H1 (cell line): Measurements from ENCODE around the gene FREM2. TPM values are rescaled to one million over a fixed set of nuclear protein-coding genes. Genes with fewer than 3 reads are reported as not detected.

ENCODE experiments used
- CTCF ChIA-PET: fragments of 300-600 bp; sonication (Branson Sonifier 250); formaldehyde crosslinking; loops from one replicate; lab custom pipeline; 2021; ENCODE audit not compliant: partially characterized antibody; lab: Charles Lee
- POLR2A ChIA-PET: fragments of 300-600 bp; sonication (Branson Sonifier 250); formaldehyde crosslinking; loops from one replicate; lab custom pipeline; 2021; ENCODE audit warnings: inconsistent platforms; ENCODE audit not compliant: partially characterized antibody; lab: Charles Lee
- DNase-seq, 2 experiments: peaks; one replicate each; pipeline versions ENCODE4 v3.0.0 to v3.0.0-alpha.2; 2010 to 2022; ENCODE audit warnings: low spot score in 2 of 2, low read depth in 1 of 2, mixed read lengths in 1 of 2
- FAIRE-seq: peaks from 2 replicates; lab custom pipeline; 2011; peaks lifted over from hg19 to GRCh38; lab: Jason Lieb, UNC
- H2AFZ ChIP-seq: 2 replicates; pipeline ENCODE4 v1.8.1; 2012; ENCODE audit warnings: low read length, inconsistent platforms
- H2AK5ac ChIP-seq: 2 replicates; pipeline ENCODE4 v1.6.1; 2013; ENCODE audit warnings: low read depth, low read length
- H2BK120ac ChIP-seq: replicated peaks from 2 replicates; pipeline ENCODE3; 2013; ENCODE audit warnings: low read depth, low read length, inconsistent platforms
- H2BK12ac ChIP-seq: 2 replicates; pipeline ENCODE4 v1.6.1; 2013; ENCODE audit warnings: low read depth, low read length
- H2BK15ac ChIP-seq: 2 replicates; pipeline ENCODE4 v1.6.1; 2013; ENCODE audit warnings: low read length
- H2BK20ac ChIP-seq: 2 replicates; pipeline ENCODE4 v1.6.1; 2013; ENCODE audit warnings: low read length
- H2BK5ac ChIP-seq: 2 replicates; pipeline ENCODE4 v1.6.1; 2013; ENCODE audit warnings: low read depth, low read length
- H3K14ac ChIP-seq: 2 replicates; pipeline ENCODE4 v1.6.1; 2013; ENCODE audit warnings: inconsistent platforms; ENCODE audit not compliant: insufficient read length
- H3K18ac ChIP-seq: 2 replicates; pipeline ENCODE4 v1.6.1; 2013; ENCODE audit warnings: low read length; ENCODE audit errors: extremely low read depth
- H3K23ac ChIP-seq: 2 replicates; pipeline ENCODE4 v1.6.1; 2013; ENCODE audit warnings: inconsistent platforms; ENCODE audit not compliant: insufficient read length
- H3K23me2 ChIP-seq: 2 replicates; pipeline ENCODE4 v1.6.1; 2013; ENCODE audit warnings: low read depth, low read length
- H3K27ac ChIP-seq: 2 replicates; pipeline ENCODE4 v1.6.1; 2011; ENCODE audit warnings: low read depth, low read length, inconsistent platforms
- H3K27me3 ChIP-seq, 4 experiments: replicated peaks in 1 of 4; 1 replicate in 1 of 4; 2 replicates in 3 of 4; pipeline versions ENCODE4 v1.6.1 to v1.8.1; 2011 to 2013; ENCODE audit warnings: low read length in 3 of 4, mild to moderate bottlenecking in 3 of 4, inconsistent platforms in 2 of 4, mixed read lengths in 2 of 4, moderate library complexity in 1 of 4; ENCODE audit not compliant: control insufficient read depth in 3 of 4, insufficient read depth in 3 of 4; ENCODE audit errors: extremely low read depth in 1 of 4
- H3K36me3 ChIP-seq, 4 experiments: 2 replicates each; pipeline versions ENCODE4 v1.6.1 to v1.8.1; 2011 to 2013; ENCODE audit warnings: mild to moderate bottlenecking in 4 of 4, low read length in 3 of 4, moderate library complexity in 2 of 4, control low read depth in 1 of 4, inconsistent platforms in 1 of 4; ENCODE audit not compliant: insufficient read depth in 4 of 4, control insufficient read depth in 2 of 4
- H3K4ac ChIP-seq: replicated peaks from 2 replicates; pipeline ENCODE3; 2013; ENCODE audit warnings: low read length, low read depth, mixed read lengths, inconsistent platforms; ENCODE audit not compliant: insufficient read length
- H3K4me1 ChIP-seq, 4 experiments: replicated peaks in 1 of 4; 1 replicate in 1 of 4; 2 replicates in 3 of 4; pipeline versions ENCODE4 v1.6.1 to v1.8.1; 2011 to 2013; ENCODE audit warnings: low read length in 3 of 4, inconsistent platforms in 2 of 4, mixed read lengths in 1 of 4; ENCODE audit not compliant: insufficient read depth in 4 of 4, control insufficient read depth in 3 of 4
- H3K4me2 ChIP-seq, 2 experiments: 2 replicates each; pipeline versions ENCODE4 v1.6.1 to v1.8.1; 2011 to 2013; ENCODE audit warnings: low read depth in 2 of 2, low read length in 2 of 2, control low read depth in 1 of 2, inconsistent platforms in 1 of 2, mild to moderate bottlenecking in 1 of 2; ENCODE audit not compliant: insufficient read depth in 1 of 2
- H3K4me3 ChIP-seq, 4 experiments: fragments of 200-600, 300-600 bp in 1 of 4; sonication (generic), shearing (Covaris generic), sonication (Bioruptor Twin) in 1 of 4; 2 replicates each; pipeline versions ENCODE4 v1.5.1 to v1.8.1; 2011 to 2016; ENCODE audit warnings: low read length in 4 of 4, low read depth in 3 of 4, control low read depth in 2 of 4, inconsistent platforms in 2 of 4, mild to moderate bottlenecking in 2 of 4, mixed read lengths in 1 of 4, moderate library complexity in 1 of 4; ENCODE audit not compliant: insufficient read depth in 2 of 4; ENCODE audit errors: extremely low read depth in 1 of 4
- H3K56ac ChIP-seq: replicated peaks from 2 replicates; pipeline ENCODE3; 2013; ENCODE audit warnings: low read depth, mild to moderate bottlenecking, mixed read lengths, low read length, inconsistent platforms; ENCODE audit not compliant: insufficient read length
- H3K79me1 ChIP-seq: 2 replicates; pipeline ENCODE4 v1.6.1; 2013; ENCODE audit warnings: low read depth, low read length, control low read depth
- H3K79me2 ChIP-seq, 2 experiments: 2 replicates each; pipeline versions ENCODE4 v1.6.1 to v1.8.1; 2012 to 2013; ENCODE audit warnings: low read length in 2 of 2, mild to moderate bottlenecking in 2 of 2, inconsistent platforms in 1 of 2; ENCODE audit not compliant: insufficient read depth in 2 of 2, control insufficient read depth in 1 of 2
- H3K9ac ChIP-seq, 4 experiments: replicated peaks in 1 of 4; 1 replicate in 1 of 4; 2 replicates in 3 of 4; pipeline versions ENCODE4 v1.6.1 to v1.8.1; 2011 to 2013; ENCODE audit warnings: low read depth in 3 of 4, low read length in 3 of 4, control low read depth in 2 of 4, mild to moderate bottlenecking in 2 of 4, moderate library complexity in 2 of 4, inconsistent platforms in 1 of 4; ENCODE audit errors: extremely low read depth in 1 of 4
- H3K9me3 ChIP-seq, 2 experiments: 2 replicates each; pipeline versions ENCODE4 v1.6.1 to v1.8.1; 2012 to 2013; ENCODE audit warnings: mild to moderate bottlenecking in 2 of 2, moderate library complexity in 2 of 2, control low read depth in 1 of 2, inconsistent platforms in 1 of 2, low read depth in 1 of 2, low read length in 1 of 2, mixed read lengths in 1 of 2; ENCODE audit not compliant: insufficient read depth in 2 of 2
- H4K20me1 ChIP-seq, 2 experiments: replicated peaks in 1 of 2; 2 replicates each; pipeline versions ENCODE3 to v1.8.1; 2011 to 2013; ENCODE audit warnings: inconsistent platforms in 2 of 2, low read length in 2 of 2, mild to moderate bottlenecking in 1 of 2; ENCODE audit not compliant: insufficient read depth in 2 of 2, control insufficient read depth in 1 of 2
- H4K5ac ChIP-seq: 2 replicates; pipeline ENCODE4 v1.6.1; 2013; ENCODE audit warnings: low read length, low read depth, mixed read lengths, inconsistent platforms; ENCODE audit not compliant: insufficient read length
- H4K8ac ChIP-seq: 2 replicates; pipeline ENCODE4 v1.8.0; 2013; ENCODE audit warnings: mild to moderate bottlenecking, moderate library complexity, low read length, inconsistent platforms; ENCODE audit not compliant: insufficient read depth; ENCODE audit errors: extremely low read depth
- H4K91ac ChIP-seq: replicated peaks from 2 replicates; pipeline ENCODE3; 2013; ENCODE audit warnings: low read length, mixed read lengths, inconsistent platforms; ENCODE audit not compliant: insufficient read length
- ATF2 ChIP-seq: IDR thresholded peaks from 2 replicates; pipeline ENCODE4 v1.6.1; 2012; ENCODE audit warnings: low read length, inconsistent platforms
- BCL11A ChIP-seq, 2 experiments: IDR thresholded peaks; one replicate each; pipeline ENCODE4 v1.6.1; 2011; ENCODE audit warnings: low read depth in 2 of 2, low read length in 2 of 2, mild to moderate bottlenecking in 2 of 2
- BRCA1 ChIP-seq: IDR thresholded peaks from 2 replicates; pipeline ENCODE4 v1.6.1; 2012; ENCODE audit warnings: low read depth, low read length, improper control_type of control experiment
- CEBPB ChIP-seq: IDR thresholded peaks from 2 replicates; pipeline ENCODE4 v1.6.1; 2012; ENCODE audit warnings: low read depth, low read length
- CHD1 ChIP-seq: IDR thresholded peaks from 2 replicates; pipeline ENCODE4 v1.6.1; 2012; ENCODE audit warnings: low read depth, low read length, improper control_type of control experiment
- HDAC2 ChIP-seq, 2 experiments: fragments of 300-600 bp in 1 of 2; sonication (generic) in 1 of 2; IDR thresholded peaks; 2 replicates each; pipeline ENCODE4 v1.6.1; 2011 to 2012; ENCODE audit warnings: low read depth in 2 of 2, low read length in 2 of 2, mild to moderate bottlenecking in 2 of 2, moderate library complexity in 2 of 2, borderline replicate concordance in 1 of 2, inconsistent platforms in 1 of 2
- HDAC6 ChIP-seq: IDR thresholded peaks from one replicate; pipeline ENCODE4 v1.7.1; 2012; ENCODE audit warnings: low read depth, mild to moderate bottlenecking, inconsistent platforms, low read length, moderate library complexity
- JUN ChIP-seq: IDR thresholded peaks from 2 replicates; pipeline ENCODE4 v1.6.1; 2011; ENCODE audit warnings: low read depth, mild to moderate bottlenecking, improper control_type of control experiment, low read length
- POLR2A ChIP-seq, 2 experiments: IDR thresholded peaks; 1 replicate in 1 of 2; 2 replicates in 1 of 2; pipeline ENCODE4 v1.6.1; 2011; ENCODE audit warnings: low read depth in 2 of 2, low read length in 2 of 2, mild to moderate bottlenecking in 2 of 2; ENCODE audit errors: control extremely low read depth in 1 of 2
- RAD21 ChIP-seq, 2 experiments: IDR thresholded peaks in 1 of 2; conservative IDR thresholded peaks in 1 of 2; 2 replicates each; pipeline ENCODE4 v1.6.1; 2011; ENCODE audit warnings: low read depth in 2 of 2, low read length in 2 of 2, improper control_type of control experiment in 1 of 2, inconsistent platforms in 1 of 2, mild to moderate bottlenecking in 1 of 2, moderate library complexity in 1 of 2
- RXRA ChIP-seq: IDR thresholded peaks from 2 replicates; pipeline ENCODE4 v1.6.1; 2011; ENCODE audit warnings: low read depth, mild to moderate bottlenecking, low read length, moderate library complexity; ENCODE audit not compliant: insufficient read depth
- TAF7 ChIP-seq: optimal IDR thresholded peaks from 2 replicates; pipeline ENCODE3; 2011; ENCODE audit warnings: low read depth, mild to moderate bottlenecking, inconsistent platforms, low read length, moderate library complexity, borderline replicate concordance
- WGBS, 2 experiments: shearing (Covaris generic) in 1 of 2; methylation state at CpG; one replicate each; pipeline versions ENCODE4 v1.1.6 to v1.1.7; 2013 to 2015; ENCODE audit warnings: low lambda C conversion rate in 2 of 2, mixed read lengths in 2 of 2, inconsistent platforms in 1 of 2, low coverage in 1 of 2, missing lambda C conversion rate in 1 of 2; ENCODE audit not compliant: insufficient replicate concordance in 2 of 2, insufficient coverage in 1 of 2, insufficient read length in 1 of 2; ENCODE audit errors: extremely low coverage in 1 of 2, missing lambda C conversion rate in 1 of 2; 5-methylcytosine and 5-hydroxymethylcytosine counted together
- polyA plus RNA-seq, 7 experiments: library from polyadenylated mRNA; depleted of rRNA in 3 of 7; stranded (reverse) in 5 of 7; unstranded in 2 of 7; fragments of >200 nt in 5 of 7; fragments of 200-250 nt in 2 of 7; gene quantifications; 1 replicate in 5 of 7; 2 replicates in 1 of 7; 4 replicates in 1 of 7; pipeline versions ENCODE4 v1.2.1 to v1.2.3, GENCODE V29; 2011 to 2013; ENCODE audit warnings: missing spikeins in 2 of 7, mixed read lengths in 2 of 7
- total RNA-seq: library from RNA; stranded (reverse); fragmentation: NEBNext Ultra II Directional; extraction: Animal tissue kit (Norgen Biotek cat#: 25700); gene quantifications from 2 replicates; pipeline ENCODE4 v1.2.1, GENCODE V29; 2021

The FREM2 gene
- total and polyA plus RNA-seq, 2 of the 8 experiments (the other 6 are each of a cell fraction or from before 2014, with no cell fraction given) = 11.6 to 22.8 TPM

GRCh38 chr13:38693168-38693567 lies 6.3 kb downstream of the FREM2 start:
- Histone ChIP-seq H2AK5ac (no peak overlapping the region), H3K27me3 (peaks cover 0 to 10% (median 7%) of the 10 kb centered on the region in 4 experiments; a peak in 5 of 7 replicates), H3K4me2 (peak overlapping the region; percentile 12 to 41; a peak in 3 of 4 replicates), H4K20me1 (peaks cover 3 to 4% of the 10 kb centered on the region in 2 experiments), H4K5ac (no peak overlapping the region), H3K23me2 (peaks cover under 1% of the 10 kb centered on the region; the same call in 1 of the 2 replicates), H3K9ac (no peak overlapping the region), H3K4me1 (peaks cover 0 to 7% (median 2%) of the 10 kb centered on the region in 4 experiments; a peak in 6 of 7 replicates), H2BK12ac (no peak overlapping the region), H3K4me3 (peak overlapping the region in 1 of 4 experiments; percentile 7; a peak in 2 of 8 replicates), H3K9me3 (peaks cover 0 to 3% of the 10 kb centered on the region in 2 experiments; a peak in 2 of 4 replicates), H3K23ac (no peak overlapping the region), H3K56ac (no peak overlapping the region), H2AFZ (no peak overlapping the region), H4K8ac (no peak overlapping the region), H3K4ac (no peak overlapping the region), H3K36me3 (peaks cover 0 to 27% (median 11%) of the 10 kb centered on the region in 4 experiments; a peak in 6 of 8 replicates), H2BK15ac (no peak overlapping the region), H3K14ac (no peak overlapping the region), H3K18ac (no peak overlapping the region), H2BK20ac (no peak overlapping the region), H3K79me2 (peaks cover 0 to 34% of the 10 kb centered on the region in 2 experiments; a peak in 2 of 4 replicates), H3K79me1 (no peaks in the 10 kb centered on the region; the same call in 1 of the 2 replicates), H4K91ac (no peak overlapping the region), H2BK5ac (no peak overlapping the region), H2BK120ac (no peak overlapping the region), H3K27ac (no peak overlapping the region)
- ChIA-PET POLR2A (no interaction called here), CTCF (interaction anchor here (0.9 kb wide), 1 partner anchor 68 kb away, joined by 4 read pairs; no protein-coding TSS in a partner anchor)
- DNase-seq (no peak), FAIRE-seq (no peak)
- 90% methylated on average over 2 of the region's 2 CpGs; no CpG with 5 or more reads in 1 of the 2 experiments for WGBS, 2 experiments
- TF ChIP-seq RAD21 (IDR thresholded peaks at IDR 0.05 in 1 of 2, conservative IDR thresholded peaks at IDR 0.05 in 1 of 2; ENCODE audit: low read depth in 2 of 2, low read length in 2 of 2) (no peak), CEBPB (no peak), ATF2 (no peak), RXRA (no peak), HDAC6 (no peak), JUN (no peak), POLR2A (IDR thresholded peaks at IDR 0.05; ENCODE audit: control extremely low read depth in 1 of 2, low read depth in 2 of 2, low read length in 2 of 2) (no peak), BCL11A (IDR thresholded peaks at IDR 0.05; ENCODE audit: low read depth in 2 of 2, low read length in 2 of 2) (no peak), TAF7 (no peak), HDAC2 (IDR thresholded peaks at IDR 0.05; ENCODE audit: borderline replicate concordance in 1 of 2, low read depth in 2 of 2, low read length in 2 of 2) (no peak), BRCA1 (no peak), CHD1 (no peak)
